ENCODE results near the gene CRYBG1. TPM values are rescaled to one million over a fixed set of nuclear protein-coding genes. Genes with fewer than 3 reads are reported as not detected.

Gene CRYBG1
- polyA plus RNA-seq, 2 donors = 45.2 to 74.9 TPM

DNA sequence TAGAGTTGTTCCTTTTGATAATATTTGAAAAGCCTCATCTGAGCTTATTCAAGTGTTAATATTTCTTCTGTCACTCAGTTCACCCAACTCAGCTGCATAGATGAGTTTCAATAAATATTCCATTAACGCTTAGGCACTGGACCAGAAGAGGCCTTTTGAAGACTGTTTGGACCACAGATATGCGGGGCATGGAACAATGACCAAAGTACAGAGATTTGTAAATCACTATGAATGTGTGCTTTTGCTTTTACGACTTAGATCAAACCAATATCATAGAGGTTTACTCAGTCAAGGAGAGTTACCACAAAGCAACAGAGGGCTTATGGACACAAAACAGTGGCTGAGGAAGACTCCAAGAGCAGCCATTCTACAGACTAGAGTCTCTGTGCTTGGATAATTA, 168.9 kb downstream of the CRYBG1 start:
- Histone ChIP-seq H3K36me3 (ENCODE audit: control insufficient read depth in 2 of 2, insufficient read depth in 2 of 2, low read length in 1 of 2) (peaks cover 3 to 9% of the 10 kb centered on the region in 2 donors), H3K4me1 (ENCODE audit: control insufficient read depth in 2 of 2, insufficient read depth in 2 of 2, low read length in 1 of 2) (no peaks in the 10 kb centered on the region)
- WGBS, 2 donors = 81 to 91% methylated on average over 3 of the region's 3 CpGs

DNA sequence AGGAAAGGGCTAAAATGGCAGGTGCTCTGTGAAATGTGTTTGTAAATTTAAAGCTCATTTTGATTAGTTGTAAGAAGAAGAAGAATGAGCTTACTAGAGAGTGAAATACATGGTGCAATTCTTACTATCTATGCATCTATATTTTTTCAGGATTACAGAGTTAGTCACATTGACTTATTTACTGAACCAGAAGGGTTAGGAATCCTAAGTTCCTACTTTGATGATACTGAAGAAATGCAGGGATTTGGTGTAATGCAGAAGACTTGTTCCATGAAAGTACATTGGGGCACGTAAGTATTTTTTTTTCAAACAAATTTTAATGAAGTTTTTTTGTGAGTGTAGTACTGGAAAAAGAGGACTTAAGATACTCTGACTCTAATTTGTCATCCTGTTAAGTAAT, 169.5 kb downstream of the CRYBG1 start:
- WGBS, 2 donors = 90 to 98% methylated on average over 1 of the region's 1 CpG
- peaks cover 3 to 9% of the 10 kb centered on the region in 2 donors for H3K36me3 ChIP-seq (ENCODE audit: control insufficient read depth in 2 of 2, insufficient read depth in 2 of 2, low read length in 1 of 2)
- no peaks in the 10 kb centered on the region for H3K4me1 ChIP-seq (ENCODE audit: control insufficient read depth in 2 of 2, insufficient read depth in 2 of 2, low read length in 1 of 2)
- no peak overlapping the region for H3K27ac ChIP-seq (ENCODE audit: low read depth in 2 of 2, low read length in 1 of 2)
- H3K4me3 ChIP-seq (ENCODE audit: low read depth in 1 of 2, low read length in 2 of 2) = no peak overlapping the region
- no peaks in the 10 kb centered on the region for H3K9me3 ChIP-seq (ENCODE audit: control insufficient read depth in 2 of 2, insufficient read depth in 1 of 2, low read depth in 1 of 2, low read length in 1 of 2)
- no peaks in the 10 kb centered on the region for H3K27me3 ChIP-seq (ENCODE audit: control insufficient read depth in 1 of 2, insufficient read depth in 2 of 2, low read length in 2 of 2)

More for the DNA sequence above, 168.9 kb downstream of the CRYBG1 start:
- Histone ChIP-seq H3K27me3 (ENCODE audit: control insufficient read depth in 1 of 2, insufficient read depth in 2 of 2, low read length in 2 of 2) (no peaks in the 10 kb centered on the region), H3K27ac (ENCODE audit: low read depth in 2 of 2, low read length in 1 of 2) (no peak overlapping the region), H3K9me3 (ENCODE audit: control insufficient read depth in 2 of 2, insufficient read depth in 1 of 2, low read depth in 1 of 2, low read length in 1 of 2) (no peaks in the 10 kb centered on the region), H3K4me3 (ENCODE audit: low read depth in 1 of 2, low read length in 2 of 2) (no peak overlapping the region)

DNA sequence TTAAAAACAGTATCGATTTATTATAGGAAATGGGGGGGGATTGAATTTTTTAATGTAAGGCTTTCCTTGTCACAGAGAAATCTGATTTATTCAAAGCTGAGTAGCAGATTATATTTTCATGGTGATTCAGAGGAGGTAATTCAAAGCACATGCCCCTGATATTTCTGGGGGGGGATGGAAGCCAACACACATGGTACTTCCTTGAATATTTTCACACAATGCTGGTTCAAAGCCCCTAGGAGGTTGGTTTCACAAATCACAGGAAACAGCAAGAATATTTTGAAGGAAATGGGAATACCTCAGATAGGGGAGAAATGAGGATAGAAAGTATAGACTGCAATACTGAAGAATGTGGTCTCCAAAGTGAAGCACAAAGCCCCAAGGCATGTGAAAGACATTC, 170.0 kb downstream of the CRYBG1 start:
- no peaks in the 10 kb centered on the region for H3K9me3 ChIP-seq (ENCODE audit: control insufficient read depth in 2 of 2, insufficient read depth in 1 of 2, low read depth in 1 of 2, low read length in 1 of 2)
- peaks cover 3 to 9% of the 10 kb centered on the region in 2 donors for H3K36me3 ChIP-seq (ENCODE audit: control insufficient read depth in 2 of 2, insufficient read depth in 2 of 2, low read length in 1 of 2)
- 94% methylated on average over 1 of the region's 1 CpG for WGBS, 2 donors
- no peaks in the 10 kb centered on the region for H3K27me3 ChIP-seq (ENCODE audit: control insufficient read depth in 1 of 2, insufficient read depth in 2 of 2, low read length in 2 of 2)
- H3K4me1 ChIP-seq (ENCODE audit: control insufficient read depth in 2 of 2, insufficient read depth in 2 of 2, low read length in 1 of 2) = no peaks in the 10 kb centered on the region
- H3K4me3 ChIP-seq (ENCODE audit: low read depth in 1 of 2, low read length in 2 of 2) = no peak overlapping the region
- no peak overlapping the region for H3K27ac ChIP-seq (ENCODE audit: low read depth in 2 of 2, low read length in 1 of 2)

DNA sequence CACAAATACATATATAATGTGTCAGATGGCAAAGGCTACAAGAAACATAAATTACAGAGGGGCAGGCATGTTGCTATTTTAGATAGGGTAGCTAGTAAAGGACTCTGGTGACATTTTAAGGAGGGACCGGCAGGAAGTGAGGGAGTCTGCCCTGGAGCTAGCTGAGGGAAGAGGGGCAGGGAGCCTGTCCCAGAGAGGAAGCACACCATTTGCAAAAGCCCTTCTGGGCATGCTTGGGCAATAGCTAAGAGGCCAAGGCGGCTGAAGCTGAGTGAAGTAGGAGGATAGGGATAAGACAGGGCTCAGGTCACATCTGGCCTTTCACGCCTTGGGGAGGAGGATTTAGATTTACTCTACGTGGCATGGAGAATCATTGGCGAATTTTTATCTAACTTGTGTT, 172.5 kb downstream of the CRYBG1 start:
- Histone ChIP-seq H3K4me3 (ENCODE audit: low read depth in 1 of 2, low read length in 2 of 2) (no peak overlapping the region), H3K9me3 (ENCODE audit: control insufficient read depth in 2 of 2, insufficient read depth in 1 of 2, low read depth in 1 of 2, low read length in 1 of 2) (no peaks in the 10 kb centered on the region)

DNA sequence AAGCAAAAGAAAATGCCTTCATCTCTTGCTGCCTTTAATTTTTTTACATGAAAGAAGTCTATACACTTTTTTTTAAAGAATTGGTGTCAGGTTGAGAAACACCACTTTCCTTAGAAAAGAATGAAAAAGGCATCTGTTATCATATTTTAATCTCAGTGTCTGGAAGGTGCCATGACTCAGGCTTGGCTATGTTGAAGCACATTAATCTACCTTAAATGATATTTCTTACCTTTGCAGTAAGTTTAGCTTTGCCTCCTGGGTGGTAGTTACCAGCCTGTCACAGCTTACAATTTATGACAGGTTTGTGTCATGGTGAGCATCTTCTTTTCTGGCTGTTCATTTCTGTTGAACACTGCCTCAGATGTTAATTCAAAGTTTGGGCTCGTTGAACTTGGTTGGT, 173.5 kb downstream of the CRYBG1 start:
- Histone ChIP-seq H3K4me3 (ENCODE audit: low read depth in 1 of 2, low read length in 2 of 2) (no peak overlapping the region), H3K27ac (ENCODE audit: low read depth in 2 of 2, low read length in 1 of 2) (no peak overlapping the region), H3K27me3 (ENCODE audit: control insufficient read depth in 1 of 2, insufficient read depth in 2 of 2, low read length in 2 of 2) (no peaks in the 10 kb centered on the region), H3K9me3 (ENCODE audit: control insufficient read depth in 2 of 2, insufficient read depth in 1 of 2, low read depth in 1 of 2, low read length in 1 of 2) (no peaks in the 10 kb centered on the region), H3K4me1 (ENCODE audit: control insufficient read depth in 2 of 2, insufficient read depth in 2 of 2, low read length in 1 of 2) (no peaks in the 10 kb centered on the region), H3K36me3 (ENCODE audit: control insufficient read depth in 2 of 2, insufficient read depth in 2 of 2, low read length in 1 of 2) (peaks cover 6 to 9% of the 10 kb centered on the region in 2 donors)
- WGBS, 2 donors = 69 to 76% methylated on average over 1 of the region's 1 CpG

More for the DNA sequence above, 172.5 kb downstream of the CRYBG1 start:
- Histone ChIP-seq H3K27me3 (ENCODE audit: control insufficient read depth in 1 of 2, insufficient read depth in 2 of 2, low read length in 2 of 2) (no peaks in the 10 kb centered on the region), H3K4me1 (ENCODE audit: control insufficient read depth in 2 of 2, insufficient read depth in 2 of 2, low read length in 1 of 2) (no peaks in the 10 kb centered on the region), H3K27ac (ENCODE audit: low read depth in 2 of 2, low read length in 1 of 2) (no peak overlapping the region), H3K36me3 (ENCODE audit: control insufficient read depth in 2 of 2, insufficient read depth in 2 of 2, low read length in 1 of 2) (peaks cover 6 to 9% of the 10 kb centered on the region in 2 donors)
- WGBS, 2 donors = 71 to 90% methylated on average over 5 of the region's 5 CpGs

DNA sequence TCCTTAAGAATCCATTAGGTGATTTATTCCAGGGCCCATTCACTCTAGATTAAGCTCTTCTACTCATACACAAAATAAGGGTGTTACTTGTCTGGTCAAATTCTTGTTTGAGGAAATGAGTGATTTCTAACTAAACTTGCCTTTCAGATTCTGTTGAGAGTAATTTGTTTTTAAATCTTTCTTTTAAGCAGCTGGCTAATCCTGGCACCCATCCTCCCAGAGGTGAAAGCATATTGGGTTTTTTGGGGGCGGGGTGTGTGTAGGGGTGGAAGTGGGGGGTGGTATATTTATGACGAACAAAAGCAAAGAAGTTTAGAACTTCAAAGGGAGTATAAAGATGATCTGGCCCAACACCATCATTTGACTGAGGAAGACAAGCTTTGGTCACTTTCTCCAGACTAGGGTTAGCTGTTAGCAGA, 174.1 kb downstream of the CRYBG1 start:
- no peak overlapping the region for H3K4me3 ChIP-seq (ENCODE audit: low read depth in 1 of 2, low read length in 2 of 2)
- peaks cover 6 to 8% of the 10 kb centered on the region in 2 donors for H3K36me3 ChIP-seq (ENCODE audit: control insufficient read depth in 2 of 2, insufficient read depth in 2 of 2, low read length in 1 of 2)
- no peaks in the 10 kb centered on the region for H3K27me3 ChIP-seq (ENCODE audit: control insufficient read depth in 1 of 2, insufficient read depth in 2 of 2, low read length in 2 of 2)
- no peak overlapping the region for H3K27ac ChIP-seq (ENCODE audit: low read depth in 2 of 2, low read length in 1 of 2)
- H3K4me1 ChIP-seq (ENCODE audit: control insufficient read depth in 2 of 2, insufficient read depth in 2 of 2, low read length in 1 of 2) = no peaks in the 10 kb centered on the region
- WGBS, 2 donors = 58 to 69% methylated on average over 2 of the region's 2 CpGs
- no peaks in the 10 kb centered on the region for H3K9me3 ChIP-seq (ENCODE audit: control insufficient read depth in 2 of 2, insufficient read depth in 1 of 2, low read depth in 1 of 2, low read length in 1 of 2)

DNA sequence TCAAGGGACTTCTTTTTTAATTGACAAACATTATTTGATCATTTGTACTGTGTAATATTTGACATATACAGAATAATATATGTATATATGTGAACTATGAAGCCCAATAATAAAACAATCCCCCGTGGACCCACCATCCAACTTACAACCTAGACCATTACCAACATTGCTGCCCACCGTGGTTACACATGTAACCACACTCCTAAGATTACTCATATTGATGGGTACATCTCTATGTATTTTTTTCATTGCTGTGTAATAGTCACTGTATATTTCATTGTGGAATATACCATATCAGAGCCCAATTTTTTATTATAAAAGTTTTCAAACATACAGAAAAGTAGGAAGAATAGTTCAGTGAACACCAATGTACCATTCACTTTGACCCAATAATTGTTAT, 174.5 kb downstream of the CRYBG1 start:
- Histone ChIP-seq H3K27ac (ENCODE audit: low read depth in 2 of 2, low read length in 1 of 2) (no peak overlapping the region), H3K36me3 (ENCODE audit: control insufficient read depth in 2 of 2, insufficient read depth in 2 of 2, low read length in 1 of 2) (peaks cover 5 to 11% of the 10 kb centered on the region in 2 donors), H3K27me3 (ENCODE audit: control insufficient read depth in 1 of 2, insufficient read depth in 2 of 2, low read length in 2 of 2) (no peaks in the 10 kb centered on the region), H3K4me3 (ENCODE audit: low read depth in 1 of 2, low read length in 2 of 2) (no peak overlapping the region), H3K9me3 (ENCODE audit: control insufficient read depth in 2 of 2, insufficient read depth in 1 of 2, low read depth in 1 of 2, low read length in 1 of 2) (no peaks in the 10 kb centered on the region), H3K4me1 (ENCODE audit: control insufficient read depth in 2 of 2, insufficient read depth in 2 of 2, low read length in 1 of 2) (no peaks in the 10 kb centered on the region)
- 83 to 94% methylated on average over 2 of the region's 2 CpGs for WGBS, 2 donors

DNA sequence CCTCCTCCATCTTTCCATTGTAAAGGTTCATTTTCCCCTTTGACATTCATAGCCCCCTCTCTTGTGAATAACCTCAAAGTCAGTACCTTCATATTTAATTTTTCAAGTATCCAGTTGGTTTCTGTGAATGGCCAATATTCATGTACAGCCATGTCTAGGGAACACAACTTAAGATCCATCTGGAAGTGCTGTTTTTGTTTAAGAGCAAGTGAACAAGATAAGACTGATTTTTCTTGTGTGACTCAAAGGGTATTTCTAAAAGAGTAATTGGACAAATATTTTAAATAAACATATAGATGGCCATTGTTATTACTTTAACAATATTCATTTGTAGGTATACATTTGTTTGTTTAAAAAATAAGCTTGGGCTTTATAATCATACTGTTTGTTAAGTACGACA, 175.8 kb downstream of the CRYBG1 start:
- WGBS, 2 donors = 69 to 71% methylated on average over 1 of the region's 1 CpG

DNA sequence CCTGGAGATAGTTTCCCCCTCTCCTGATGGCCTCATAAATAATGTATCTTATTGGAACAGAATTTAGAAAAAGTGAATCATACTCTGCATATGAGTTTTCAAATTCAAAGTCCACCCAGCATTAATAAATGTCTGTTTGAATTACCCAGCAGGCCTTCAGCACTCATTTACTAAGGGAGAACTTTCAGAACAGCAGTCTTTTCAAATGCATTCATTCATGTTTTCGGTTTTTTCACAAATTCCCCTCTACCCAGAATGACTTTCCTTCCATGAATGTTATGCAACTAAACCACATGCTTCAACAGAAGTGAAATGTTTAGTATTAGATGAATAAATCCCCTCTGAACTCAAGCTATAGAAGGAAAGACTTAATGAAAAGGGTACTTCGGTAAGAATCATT, 176.3 kb downstream of the CRYBG1 start:
- Histone ChIP-seq H3K4me1 (ENCODE audit: control insufficient read depth in 2 of 2, insufficient read depth in 2 of 2, low read length in 1 of 2) (no peaks in the 10 kb centered on the region), H3K27me3 (ENCODE audit: control insufficient read depth in 1 of 2, insufficient read depth in 2 of 2, low read length in 2 of 2) (no peaks in the 10 kb centered on the region), H3K9me3 (ENCODE audit: control insufficient read depth in 2 of 2, insufficient read depth in 1 of 2, low read depth in 1 of 2, low read length in 1 of 2) (no peaks in the 10 kb centered on the region), H3K4me3 (ENCODE audit: low read depth in 1 of 2, low read length in 2 of 2) (no peak overlapping the region), H3K36me3 (ENCODE audit: control insufficient read depth in 2 of 2, insufficient read depth in 2 of 2, low read length in 1 of 2) (peaks cover 5 to 12% of the 10 kb centered on the region in 2 donors), H3K27ac (ENCODE audit: low read depth in 2 of 2, low read length in 1 of 2) (no peak overlapping the region)
- WGBS, 2 donors = 69 to 72% methylated on average over 2 of the region's 2 CpGs

More for the DNA sequence above, 175.8 kb downstream of the CRYBG1 start:
- Histone ChIP-seq H3K4me1 (ENCODE audit: control insufficient read depth in 2 of 2, insufficient read depth in 2 of 2, low read length in 1 of 2) (no peaks in the 10 kb centered on the region), H3K9me3 (ENCODE audit: control insufficient read depth in 2 of 2, insufficient read depth in 1 of 2, low read depth in 1 of 2, low read length in 1 of 2) (no peaks in the 10 kb centered on the region), H3K4me3 (ENCODE audit: low read depth in 1 of 2, low read length in 2 of 2) (no peak overlapping the region), H3K36me3 (ENCODE audit: control insufficient read depth in 2 of 2, insufficient read depth in 2 of 2, low read length in 1 of 2) (peaks cover 5 to 12% of the 10 kb centered on the region in 2 donors), H3K27ac (ENCODE audit: low read depth in 2 of 2, low read length in 1 of 2) (no peak overlapping the region), H3K27me3 (ENCODE audit: control insufficient read depth in 1 of 2, insufficient read depth in 2 of 2, low read length in 2 of 2) (no peaks in the 10 kb centered on the region)

DNA sequence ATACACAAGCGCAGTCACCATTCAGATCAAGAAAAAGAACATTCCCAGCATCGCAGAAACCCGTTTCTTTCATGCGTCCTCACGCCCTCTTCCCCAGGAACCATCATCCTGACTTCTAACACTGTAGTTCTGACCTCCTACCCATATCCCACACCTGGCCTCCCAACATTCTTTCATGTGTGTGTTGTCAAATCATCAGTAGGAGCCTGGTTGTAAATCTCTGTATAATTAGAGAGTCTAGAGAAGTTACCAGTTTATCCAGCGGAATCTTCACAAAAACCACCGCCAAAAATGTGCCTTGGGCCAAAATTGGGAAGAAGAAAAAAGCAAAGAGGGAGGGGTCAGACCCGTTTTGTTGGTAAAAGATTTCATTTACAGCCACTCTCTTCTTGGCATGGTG, 177.1 kb downstream of the CRYBG1 start:
- WGBS, 2 donors = 77 to 79% methylated on average over 8 of the region's 8 CpGs
- no peaks in the 10 kb centered on the region for H3K4me1 ChIP-seq (ENCODE audit: control insufficient read depth in 2 of 2, insufficient read depth in 2 of 2, low read length in 1 of 2)

More for the DNA sequence above, 177.1 kb downstream of the CRYBG1 start:
- Histone ChIP-seq H3K4me3 (ENCODE audit: low read depth in 1 of 2, low read length in 2 of 2) (no peak overlapping the region), H3K27ac (ENCODE audit: low read depth in 2 of 2, low read length in 1 of 2) (no peak overlapping the region), H3K9me3 (ENCODE audit: control insufficient read depth in 2 of 2, insufficient read depth in 1 of 2, low read depth in 1 of 2, low read length in 1 of 2) (no peaks in the 10 kb centered on the region), H3K27me3 (ENCODE audit: control insufficient read depth in 1 of 2, insufficient read depth in 2 of 2, low read length in 2 of 2) (no peaks in the 10 kb centered on the region), H3K36me3 (ENCODE audit: control insufficient read depth in 2 of 2, insufficient read depth in 2 of 2, low read length in 1 of 2) (peaks cover 5 to 14% of the 10 kb centered on the region in 2 donors)

Data from esophagus (tissue), 2 donors.